GM12892 (cell line): Measurements from ENCODE around the gene EXOG.

ENCODE experiments used
- DNase-seq: peaks from one replicate; pipeline ENCODE4 v3.0.0; 2011; ENCODE audit not compliant: insufficient read length
- FAIRE-seq: peaks from 2 replicates; lab custom pipeline; 2011; peaks lifted over from hg19 to GRCh38; lab: Jason Lieb, UNC
- POLR2A ChIP-seq: IDR thresholded peaks from 2 replicates; pipeline ENCODE4 v1.6.1; 2011; ENCODE audit warnings: low read depth, low read length, control low read depth
- POLR2AphosphoS5 ChIP-seq: IDR thresholded peaks from 2 replicates; pipeline ENCODE4 v1.6.1; 2011; ENCODE audit warnings: low read depth, low read length, control low read depth
- TAF1 ChIP-seq: IDR thresholded peaks from 2 replicates; pipeline ENCODE4 v1.6.1; 2011; ENCODE audit warnings: low read depth, mild to moderate bottlenecking, control low read depth, low read length, borderline replicate concordance

The EXOG gene

GRCh38 chr3:38541806-38542205 lies 45.7 kb downstream of the EXOG start:
- FAIRE-seq (no peak), DNase-seq (no peak)
- TF ChIP-seq TAF1 (no peak), POLR2AphosphoS5 (no peak), POLR2A (no peak)

GRCh38 chr3:38542401-38543298 lies 46.5 kb downstream of the EXOG start:
- TF ChIP-seq POLR2A: no peak
- no peak for TF ChIP-seq POLR2AphosphoS5
- TF ChIP-seq TAF1: no peak
- DNase-seq (no peak), FAIRE-seq (no peak)

GRCh38 chr3:38543586-38543985 lies 47.4 kb downstream of the EXOG start:
- DNase-seq (no peak), FAIRE-seq (no peak)
- TF ChIP-seq POLR2A (no peak), TAF1 (no peak), POLR2AphosphoS5 (no peak)

- no peak for DNase-seq
- TF ChIP-seq POLR2AphosphoS5 (no peak), POLR2A (no peak), TAF1 (no peak)
- no peak for FAIRE-seq
Observed at GRCh38 chr3:38544926-38545325, 48.8 kb downstream of the EXOG start.

GRCh38 chr3:38545550-38545949 lies 49.4 kb downstream of the EXOG start:
- no peak for FAIRE-seq
- TF ChIP-seq POLR2AphosphoS5 (no peak), POLR2A (no peak), TAF1 (no peak)
- no peak for DNase-seq

- TF ChIP-seq POLR2AphosphoS5: no peak
- no peak for TF ChIP-seq POLR2A
- no peak for TF ChIP-seq TAF1
- DNase-seq (no peak), FAIRE-seq (no peak)
Observed at GRCh38 chr3:38545983-38546382, 49.8 kb downstream of the EXOG start.

- no peak for TF ChIP-seq POLR2AphosphoS5
- TF ChIP-seq POLR2A: no peak
- no peak for TF ChIP-seq TAF1
- FAIRE-seq (no peak), DNase-seq (no peak)
Observed at GRCh38 chr3:38548154-38548931, 52.2 kb downstream of the EXOG start.

GRCh38 chr3:38549082-38549481 lies 52.9 kb downstream of the EXOG start:
- TF ChIP-seq TAF1 (no peak), POLR2AphosphoS5 (no peak), POLR2A (no peak)
- no peak for FAIRE-seq
- no peak for DNase-seq

- DNase-seq (no peak), FAIRE-seq (no peak)
- TF ChIP-seq POLR2AphosphoS5: no peak
- no peak for TF ChIP-seq TAF1
- TF ChIP-seq POLR2A: no peak
Observed at GRCh38 chr3:38549486-38549885, 53.3 kb downstream of the EXOG start.

GRCh38 chr3:38549957-38550840 lies 54.1 kb downstream of the EXOG start:
- FAIRE-seq (no peak), DNase-seq (no peak)
- TF ChIP-seq POLR2AphosphoS5: no peak
- no peak for TF ChIP-seq POLR2A
